Measurements from ENCODE around the gene MRPS11.

DNA sequence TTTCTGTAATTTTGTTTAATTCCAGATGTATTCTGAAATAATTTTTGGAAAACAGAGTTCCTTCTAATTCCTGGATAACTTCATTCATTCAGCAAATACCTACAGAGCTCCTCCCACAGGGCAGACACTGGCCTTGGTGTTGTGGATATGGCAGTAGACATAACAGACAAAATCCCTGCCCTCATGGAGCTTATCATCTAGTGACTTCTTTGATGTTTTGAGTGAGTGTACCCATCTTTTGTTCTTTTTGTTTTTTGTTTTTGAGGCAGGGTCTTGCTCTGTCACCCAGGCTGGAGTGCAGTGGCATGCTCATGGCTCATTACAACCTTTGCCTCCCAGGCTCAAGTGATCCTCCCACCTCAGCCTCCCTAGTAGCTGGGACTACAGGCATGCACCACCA is 57.9 kb downstream of the MRPS11 start:
- no peak for TF ChIP-seq POLR2AphosphoS5 (IDR thresholded peaks at IDR 0.05)
- no peak for TF ChIP-seq CTCF (IDR thresholded peaks at IDR 0.05)
- no peak for TF ChIP-seq POLR2A (IDR thresholded peaks at IDR 0.05)

Measured in stomach (tissue), 4 donors.